ENCODE data around the gene SLC6A20. TPM values are rescaled to one million over a fixed set of nuclear protein-coding genes. Genes with fewer than 3 reads are reported as not detected.

Gene SLC6A20
- total RNA-seq, 1 donor from 2014 or later: 55.4 TPM

DNA sequence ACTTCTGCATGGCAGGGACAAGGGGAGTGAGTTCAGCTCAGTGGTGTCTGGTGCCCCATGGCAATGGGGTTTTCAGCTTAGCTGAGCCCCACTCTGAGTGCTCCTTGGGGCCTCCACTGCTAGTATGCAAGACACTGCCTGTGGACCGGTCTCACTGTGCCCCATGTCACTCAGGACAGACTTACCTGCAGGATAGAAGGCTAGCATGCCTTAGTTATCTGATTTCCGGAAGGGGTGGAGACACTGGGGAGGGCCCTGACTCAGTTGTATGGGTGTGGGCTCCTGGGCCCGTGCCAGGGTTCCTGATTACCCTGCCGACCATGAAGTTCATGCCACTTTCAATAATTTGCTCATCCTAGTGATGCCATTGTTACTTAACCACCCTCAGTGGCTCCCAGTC lies 4.3 kb upstream of the SLC6A20 start:
- peak; percentile 49 for DNase-seq (ENCODE audit: low spot score)

DNA sequence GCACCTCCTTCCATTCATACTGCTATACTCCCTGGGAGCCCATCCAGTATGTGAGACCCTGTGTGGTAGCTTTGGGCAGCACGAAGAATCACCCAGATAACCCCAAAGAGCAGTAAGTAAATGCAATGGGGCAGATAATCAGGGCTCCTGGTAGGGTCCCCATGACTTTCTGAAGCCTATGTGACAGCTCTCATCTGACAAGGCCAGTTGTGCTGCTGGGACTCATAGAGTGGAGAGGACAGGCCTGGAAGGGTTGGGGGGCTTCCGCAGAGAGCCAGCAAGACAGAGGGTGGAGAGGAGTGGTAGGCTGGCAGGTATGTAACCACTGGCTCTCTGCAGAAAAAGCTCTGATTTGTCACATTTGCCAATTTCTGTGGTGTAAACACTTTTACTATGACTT lies 3.2 kb upstream of the SLC6A20 start:
- no peak for DNase-seq (ENCODE audit: low spot score)

DNA sequence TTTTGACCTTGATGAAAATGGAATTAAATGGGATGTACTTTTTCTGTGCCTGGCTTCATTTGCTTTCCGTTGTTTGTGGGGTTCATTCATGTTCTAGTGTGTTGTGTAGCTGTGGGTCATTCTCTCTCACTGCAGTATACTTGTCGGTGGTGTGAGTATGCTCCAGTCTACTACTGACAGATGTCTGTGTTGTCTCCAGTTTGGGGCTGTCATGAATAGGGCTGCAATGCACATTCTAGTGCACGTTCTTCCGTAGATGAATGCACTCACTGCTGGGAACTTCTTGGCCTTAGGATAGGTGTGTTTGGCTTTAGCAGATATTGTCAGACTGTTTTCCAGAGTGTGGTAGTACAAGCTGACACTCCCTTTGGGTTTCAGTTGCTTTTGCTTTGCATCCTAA lies 1.7 kb upstream of the SLC6A20 start:
- no peak for DNase-seq (ENCODE audit: low spot score)

GRCh38 chr3:45796902-45797637 lies 734 bp upstream of the SLC6A20 start:
- DNase-seq (ENCODE audit: low spot score): no peak

GRCh38 chr3:45795509-45795881 lies 841 bp downstream of the SLC6A20 start:
- no peak for DNase-seq (ENCODE audit: low spot score)

GRCh38 chr3:45794660-45795059 lies 1.7 kb downstream of the SLC6A20 start:
- no peak for DNase-seq (ENCODE audit: low spot score)

DNA sequence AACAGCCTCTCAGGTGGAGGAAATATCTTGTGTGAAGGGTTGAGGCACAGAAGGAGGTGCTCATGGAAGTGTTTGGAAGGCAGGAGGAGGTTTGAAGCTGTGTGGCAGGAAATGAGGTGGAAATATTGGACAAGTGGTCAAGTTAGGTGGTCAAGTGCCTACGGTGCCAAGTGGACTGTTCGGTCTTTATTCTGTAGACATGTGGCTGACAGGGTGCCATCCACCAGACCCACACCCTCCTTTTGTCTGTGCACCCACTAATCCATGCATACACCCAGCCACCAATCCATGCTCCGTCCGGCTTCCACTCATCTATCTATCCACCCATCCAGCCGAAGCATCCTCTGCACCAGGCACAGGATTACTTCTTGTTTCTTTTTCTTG lies 2.2 kb downstream of the SLC6A20 start:
- no peak for DNase-seq (ENCODE audit: low spot score)

DNA sequence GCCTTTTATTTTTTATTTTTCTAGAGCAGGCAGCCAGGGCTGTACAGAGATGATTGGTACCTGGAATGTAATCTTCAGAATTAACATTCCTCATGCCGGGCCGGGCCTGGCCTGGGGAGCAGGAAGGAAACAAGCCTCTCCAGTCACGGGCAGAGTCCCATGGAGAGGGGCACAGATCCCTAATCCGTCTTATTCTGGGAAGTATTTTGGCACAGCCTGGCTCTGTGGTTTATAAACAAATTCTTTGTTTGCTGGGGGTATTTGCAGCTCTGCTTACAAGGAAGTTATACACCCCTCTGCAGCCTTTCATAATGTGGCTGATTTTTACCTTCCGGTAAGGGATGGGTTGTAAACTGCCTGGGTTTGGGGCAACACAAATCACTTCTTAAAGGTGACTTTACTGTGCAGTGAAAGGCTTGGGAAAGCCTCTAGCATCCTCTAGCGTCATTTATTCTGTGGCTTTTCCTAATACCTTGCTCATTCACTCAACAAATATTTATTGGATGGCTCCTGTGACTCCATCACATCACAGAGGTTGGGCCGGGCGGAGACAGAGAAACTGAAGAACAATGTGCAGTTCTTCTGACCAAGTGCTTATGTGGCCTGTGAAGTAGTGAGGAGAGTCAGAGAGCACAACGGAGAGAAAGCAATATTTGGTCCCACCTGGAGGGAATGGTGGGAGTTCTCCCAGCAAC lies 2.7 kb downstream of the SLC6A20 start:
- no peak for DNase-seq (ENCODE audit: low spot score)

GRCh38 chr3:45792516-45793172 lies 3.7 kb downstream of the SLC6A20 start:
- DNase-seq (ENCODE audit: low spot score): peak; percentile 4

GRCh38 chr3:45792036-45792435 lies 4.3 kb downstream of the SLC6A20 start:
- no peak for DNase-seq (ENCODE audit: low spot score)

DNA sequence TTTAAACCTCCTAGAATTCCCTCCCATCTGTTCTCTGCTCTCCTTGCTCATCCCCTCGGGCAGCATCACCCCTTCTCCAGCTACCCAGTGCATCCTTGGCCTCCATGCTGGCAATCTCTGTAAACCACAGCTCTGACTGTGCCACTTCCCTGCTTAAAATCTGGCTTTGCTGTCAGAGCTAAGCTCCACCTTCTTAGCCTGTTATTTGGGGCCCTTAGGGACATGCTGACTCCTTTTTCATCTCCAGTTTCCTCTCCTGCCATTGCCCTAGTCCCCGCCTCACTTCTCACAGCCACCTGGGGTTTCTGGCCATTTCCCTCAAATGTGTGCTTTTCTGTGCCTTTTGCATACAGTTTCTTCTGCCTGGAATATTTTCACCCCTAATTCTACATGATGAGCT lies 5.7 kb downstream of the SLC6A20 start:
- DNase-seq (ENCODE audit: low spot score): peak; percentile 5

- DNase-seq (ENCODE audit: low spot score): no peak
These were observed 7.0 kb downstream of the SLC6A20 start for GRCh38 chr3:45789235-45789812.

- no peak for DNase-seq (ENCODE audit: low spot score)
These were observed 8.8 kb downstream of the SLC6A20 start for GRCh38 chr3:45787551-45787950.

DNA sequence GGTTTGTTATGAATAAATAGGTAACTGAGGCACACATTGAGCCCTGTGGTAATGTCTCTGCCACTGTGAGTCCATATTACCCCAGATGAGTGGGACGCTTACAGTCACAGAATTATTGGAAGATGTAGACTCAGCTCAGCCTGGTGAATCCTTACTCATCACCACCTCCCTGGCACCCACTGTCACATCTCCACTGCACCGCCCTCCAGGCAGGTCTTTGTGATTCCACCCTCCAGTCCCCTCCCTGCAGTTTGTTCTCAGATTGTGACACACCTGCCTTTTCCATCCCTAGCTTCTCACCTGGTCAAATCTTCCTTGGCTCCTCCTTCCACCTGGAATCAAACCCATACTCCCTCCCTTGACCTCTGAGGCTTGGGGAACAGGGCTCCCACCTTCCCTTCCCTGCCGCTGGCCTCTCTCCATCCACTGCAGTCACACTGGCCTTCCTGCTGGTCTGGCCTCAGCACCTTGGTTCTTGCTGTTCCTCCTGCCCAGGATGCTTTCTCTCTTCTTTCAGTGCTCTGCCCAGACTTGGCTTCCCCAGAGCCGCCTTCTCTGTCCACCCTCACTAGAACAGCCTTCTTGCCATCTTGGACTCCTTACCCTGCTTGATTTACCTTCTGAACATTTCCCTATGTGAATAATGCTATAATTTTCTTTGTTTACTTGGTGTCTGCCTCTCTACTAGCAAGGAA lies 9.4 kb downstream of the SLC6A20 start:
- no peak for DNase-seq (ENCODE audit: low spot score)

- no peak for DNase-seq (ENCODE audit: low spot score)
These were observed 10.7 kb downstream of the SLC6A20 start for GRCh38 chr3:45785605-45786150.

DNA sequence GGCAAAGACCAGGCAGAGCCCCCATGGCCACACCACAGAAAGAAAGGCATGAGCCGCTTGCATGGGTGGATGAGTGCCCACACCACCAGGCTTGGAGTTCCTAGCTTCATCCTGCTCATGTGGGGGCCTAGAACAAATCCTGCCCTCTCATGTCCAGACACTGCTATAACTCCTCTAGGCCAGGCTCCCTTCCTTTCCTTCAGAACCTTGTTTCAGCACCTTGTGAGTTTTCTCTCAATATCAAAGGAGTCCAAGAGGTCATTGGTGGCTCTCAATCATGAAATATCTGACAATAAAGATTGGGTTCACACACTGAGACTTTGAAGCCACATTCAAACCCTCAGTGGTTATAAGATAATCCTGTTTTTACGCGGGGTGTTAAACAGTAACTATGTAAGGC lies 12.7 kb downstream of the SLC6A20 start:
- DNase-seq (ENCODE audit: low spot score): no peak

DNA sequence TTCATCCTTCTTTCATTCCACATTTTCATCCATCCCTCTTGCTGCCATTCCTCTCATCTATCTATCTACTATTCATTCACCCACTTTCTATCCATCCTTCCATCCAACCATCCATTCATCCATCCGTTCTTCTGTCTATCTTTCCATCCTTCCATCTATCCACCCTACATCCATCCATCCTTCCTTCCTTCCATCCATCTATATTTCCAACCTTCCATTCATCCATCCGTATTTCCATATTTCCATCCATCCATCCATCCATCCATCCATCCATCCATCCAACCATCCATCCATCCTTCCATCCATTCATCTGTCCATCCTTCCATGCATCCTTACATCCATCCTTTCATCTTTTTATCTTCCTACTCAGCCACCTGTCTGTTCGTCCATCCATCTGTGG lies 14.0 kb downstream of the SLC6A20 start:
- DNase-seq (ENCODE audit: low spot score): no peak

- DNase-seq (ENCODE audit: low spot score): no peak
These were observed 14.5 kb downstream of the SLC6A20 start for GRCh38 chr3:45781841-45782240.

- DNase-seq (ENCODE audit: low spot score): no peak
These were observed 15.1 kb downstream of the SLC6A20 start for GRCh38 chr3:45781271-45781670.

GRCh38 chr3:45779746-45780735 lies 16.3 kb downstream of the SLC6A20 start:
- no peak for DNase-seq (ENCODE audit: low spot score)

All from mucosa of gallbladder (tissue), 1 donor.